Left forelimb (tissue), 1 donor: Measurements from ENCODE around the gene ANHX.
"Not testable (repeated sequence)": the region's sequence is repeated elsewhere in the genome, so short reads cannot be mapped to it uniquely, and the experiment has no call there.

Source experiments
- DNase-seq: peaks from one replicate; pipeline ENCODE4 v3.0.0-alpha.2; 2018; ENCODE audit warnings: low spot score

Gene ANHX

GRCh38 chr12:133235401-133236112, at the start of gene ANHX:
TSS of gene ANHX (minus strand) at chr12:133235877. CDS start at chr12:133234356, 1,521 bp downstream.
- no peak for DNase-seq

GRCh38 chr12:133264668-133265067, 29.0 kb upstream of the ANHX start:
- not testable (repeated sequence) for DNase-seq

GRCh38 chr12:133264173-133264572, 28.5 kb upstream of the ANHX start:
- no peak for DNase-seq

GRCh38 chr12:133256321-133256720, 20.6 kb upstream of the ANHX start:
- DNase-seq = no peak

GRCh38 chr12:133255833-133256232, 20.2 kb upstream of the ANHX start:
- not testable (repeated sequence) for DNase-seq

- no peak for DNase-seq
Measured at GRCh38 chr12:133251732-133252131, 16.1 kb upstream of the ANHX start.

- no peak for DNase-seq
Measured at GRCh38 chr12:133236556-133236955, 879 bp upstream of the ANHX start.

GRCh38 chr12:133236144-133236543, 467 bp upstream of the ANHX start:
- DNase-seq = no peak

GRCh38 chr12:133234971-133235370, 706 bp downstream of the ANHX start:
- DNase-seq = no peak

- DNase-seq = no peak
Measured at GRCh38 chr12:133233993-133234564, 1.6 kb downstream of the ANHX start.

GRCh38 chr12:133233006-133233405, 2.7 kb downstream of the ANHX start:
- DNase-seq = no peak

- no peak for DNase-seq
Measured at GRCh38 chr12:133231001-133231400, 4.7 kb downstream of the ANHX start.

- DNase-seq = no peak
Measured at GRCh38 chr12:133227281-133227852, 8.3 kb downstream of the ANHX start.

GRCh38 chr12:133226690-133227089, 9.0 kb downstream of the ANHX start:
- no peak for DNase-seq

GRCh38 chr12:133225527-133225926, 10.2 kb downstream of the ANHX start:
- DNase-seq = no peak

GRCh38 chr12:133222211-133222610, 13.5 kb downstream of the ANHX start:
- no peak for DNase-seq

GRCh38 chr12:133221241-133221640, 14.4 kb downstream of the ANHX start:
- no peak for DNase-seq

- DNase-seq = no peak
Measured at GRCh38 chr12:133220521-133220920, 15.2 kb downstream of the ANHX start.

GRCh38 chr12:133217219-133217618, 18.5 kb downstream of the ANHX start:
- DNase-seq = no peak

GRCh38 chr12:133215724-133216123, 20.0 kb downstream of the ANHX start:
- no peak for DNase-seq

GRCh38 chr12:133206390-133206789, 29.3 kb downstream of the ANHX start:
- DNase-seq = no peak

GRCh38 chr12:133204264-133204603, 31.4 kb downstream of the ANHX start:
- DNase-seq = no peak
